WTC11 (cell line): Measurements from ENCODE around the gene KNDC1. TPM values are rescaled to one million over a fixed set of nuclear protein-coding genes. Genes with fewer than 3 reads are reported as not detected.

Source experiments
- ATAC-seq: fragments of 200-7000 bp; cut with Tn5 transposase; 2 replicates; pipeline ENCODE4 v1.10.0; 2021; ENCODE audit warnings: mild to moderate bottlenecking, moderate library complexity
- CTCF ChIA-PET: fragments of 300-600 bp; sonication (Branson Sonifier 250); formaldehyde crosslinking; loops from one replicate; lab custom pipeline; 2021; ENCODE audit warnings: antibody characterized with exemption; lab: Charles Lee
- POLR2A ChIA-PET: fragments of 350-600 bp; sonication (Branson Sonifier 250); formaldehyde crosslinking; loops from one replicate; lab custom pipeline; 2021; ENCODE audit warnings: antibody characterized with exemption; lab: Charles Lee
- DNase-seq: peaks from one replicate; pipeline ENCODE4 v3.0.0; 2021; ENCODE audit warnings: low spot score
- H3K27ac Mint-ChIP-seq: 2 replicates; pipeline ENCODE4 v1.8.0; 2021; ENCODE audit warnings: mixed read lengths
- H3K27me3 Mint-ChIP-seq: 2 replicates; pipeline ENCODE4 v1.8.0; 2021; ENCODE audit warnings: low read depth, mild to moderate bottlenecking, moderate library complexity, mixed read lengths
- H3K36me3 Mint-ChIP-seq: 2 replicates; pipeline ENCODE4 v1.8.0; 2021; ENCODE audit warnings: mixed read lengths
- H3K4me1 Mint-ChIP-seq: 2 replicates; pipeline ENCODE4 v1.8.0; 2022; ENCODE audit warnings: mixed read lengths
- H3K4me3 Mint-ChIP-seq: 2 replicates; pipeline ENCODE4 v1.8.0; 2021; ENCODE audit warnings: mild to moderate bottlenecking, moderate library complexity, mixed read lengths
- H3K9me3 Mint-ChIP-seq: 2 replicates; pipeline ENCODE4 v1.8.0; 2021; ENCODE audit warnings: mixed read lengths
- AR ChIP-seq: fragments of 250-450 bp; sonication (Bioruptor Pico); IDR thresholded peaks from 2 replicates; pipeline ENCODE4 v1.9.0; 2021; ENCODE audit warnings: mild to moderate bottlenecking
- CREB1 ChIP-seq: sonication (generic); formaldehyde crosslinking; IDR thresholded peaks from 2 replicates; pipeline ENCODE4 v1.8.0; 2023; ENCODE audit warnings: mild to moderate bottlenecking, missing genetic modification reagents
- CREM ChIP-seq: sonication (generic); formaldehyde crosslinking; IDR thresholded peaks from 2 replicates; pipeline ENCODE4 v1.8.1; 2022; ENCODE audit warnings: mild to moderate bottlenecking, missing genetic modification reagents, moderate library complexity
- E2F1 ChIP-seq: sonication (generic); formaldehyde crosslinking; IDR thresholded peaks from 2 replicates; pipeline ENCODE4 v1.8.0; 2022; ENCODE audit warnings: mild to moderate bottlenecking, missing genetic modification reagents
- E2F4 ChIP-seq: sonication (generic); formaldehyde crosslinking; IDR thresholded peaks from 2 replicates; pipeline ENCODE4 v1.8.1; 2022; ENCODE audit warnings: low read depth, mild to moderate bottlenecking, moderate library complexity, missing genetic modification reagents, borderline replicate concordance
- FOXK1 ChIP-seq: sonication (generic); formaldehyde crosslinking; IDR thresholded peaks from 2 replicates; pipeline ENCODE4 v1.8.0; 2022; ENCODE audit warnings: mild to moderate bottlenecking, moderate library complexity, missing genetic modification reagents
- GABPB1 ChIP-seq: sonication (generic); formaldehyde crosslinking; IDR thresholded peaks from 2 replicates; pipeline ENCODE4 v1.8.1; 2023; ENCODE audit warnings: mild to moderate bottlenecking, missing genetic modification reagents
- HMGA2 ChIP-seq: fragments of 250-450 bp; sonication (Bioruptor Pico); IDR thresholded peaks from 2 replicates; pipeline ENCODE4 v1.4.0; 2021; ENCODE audit warnings: mild to moderate bottlenecking, moderate library complexity
- JUN ChIP-seq: sonication (generic); formaldehyde crosslinking; IDR thresholded peaks from 2 replicates; pipeline ENCODE4 v1.8.0; 2023; ENCODE audit warnings: mild to moderate bottlenecking, missing genetic modification reagents
- NR1H2 ChIP-seq: sonication (generic); formaldehyde crosslinking; IDR thresholded peaks from 2 replicates; pipeline ENCODE4 v1.9.0; 2021; ENCODE audit warnings: mild to moderate bottlenecking, moderate library complexity, missing genetic modification reagents
- OVOL2 ChIP-seq: fragments of 250-450 bp; sonication (Bioruptor Pico); IDR thresholded peaks from 2 replicates; pipeline ENCODE4 v1.9.0; 2021; ENCODE audit warnings: mild to moderate bottlenecking, borderline replicate concordance
- PRRX2 ChIP-seq: fragments of 250-450 bp; sonication (Bioruptor Pico); IDR thresholded peaks from 2 replicates; pipeline ENCODE4 v1.8.0; 2021; ENCODE audit warnings: mild to moderate bottlenecking
- RELA ChIP-seq: sonication (generic); formaldehyde crosslinking; IDR thresholded peaks from 2 replicates; pipeline ENCODE4 v1.8.1; 2022; ENCODE audit warnings: missing genetic modification reagents, mild to moderate bottlenecking, borderline replicate concordance
- RORB ChIP-seq: fragments of 250-450 bp; sonication (Bioruptor Pico); IDR thresholded peaks from 2 replicates; pipeline ENCODE4 v1.9.0; 2021; ENCODE audit warnings: mild to moderate bottlenecking
- SMAD3 ChIP-seq: sonication (generic); formaldehyde crosslinking; IDR thresholded peaks from 2 replicates; pipeline ENCODE4 v1.8.0; 2022; ENCODE audit warnings: missing genetic modification reagents, mild to moderate bottlenecking, borderline replicate concordance
- SOX15 ChIP-seq: fragments of 250-450 bp; sonication (Bioruptor Pico); IDR thresholded peaks from 2 replicates; pipeline ENCODE4 v1.9.0; 2021; ENCODE audit warnings: mild to moderate bottlenecking
- SP1 ChIP-seq: sonication (generic); formaldehyde crosslinking; conservative IDR thresholded peaks from 2 replicates; pipeline ENCODE4 v1.8.1; 2022; ENCODE audit warnings: missing genetic modification reagents
- TCF7 ChIP-seq: sonication (generic); formaldehyde crosslinking; IDR thresholded peaks from 2 replicates; pipeline ENCODE4 v1.8.0; 2022; ENCODE audit warnings: mild to moderate bottlenecking, low read depth, missing genetic modification reagents, moderate library complexity
- TEAD1 ChIP-seq: sonication (generic); formaldehyde crosslinking; IDR thresholded peaks from 2 replicates; pipeline ENCODE4 v1.8.0; 2022; ENCODE audit warnings: mild to moderate bottlenecking, missing genetic modification reagents
- TP53 ChIP-seq: sonication (generic); formaldehyde crosslinking; IDR thresholded peaks from 2 replicates; pipeline ENCODE4 v1.8.1; 2023; ENCODE audit warnings: mild to moderate bottlenecking, missing genetic modification reagents
- ZBTB21 ChIP-seq: sonication (generic); formaldehyde crosslinking; IDR thresholded peaks from 2 replicates; pipeline ENCODE4 v1.8.1; 2023; ENCODE audit warnings: mild to moderate bottlenecking, missing genetic modification reagents, borderline replicate concordance
- ZMAT4 ChIP-seq: fragments of 250-450 bp; sonication (Bioruptor Pico); IDR thresholded peaks from 2 replicates; pipeline ENCODE4 v1.9.0; 2021; ENCODE audit warnings: mild to moderate bottlenecking
- ZNF416 ChIP-seq: fragments of 250-450 bp; sonication (Bioruptor Pico); IDR thresholded peaks from 2 replicates; pipeline ENCODE4 v1.9.0; 2021; ENCODE audit warnings: mild to moderate bottlenecking, inconsistent platforms
- ZNF423 ChIP-seq: fragments of 250-450 bp; sonication (Bioruptor Pico); IDR thresholded peaks from 2 replicates; pipeline ENCODE4 v2.1.2; 2022; ENCODE audit warnings: mild to moderate bottlenecking, moderate library complexity
- total RNA-seq: library from RNA; stranded (reverse); gene quantifications from 3 replicates; pipeline ENCODE4 v1.2.3, GENCODE V29; 2021
- TF ChIP-seq, protein P1 (sequence below): sonication (generic); formaldehyde crosslinking; IDR thresholded peaks from 2 replicates; pipeline ENCODE4 v1.8.1; 2023; ENCODE audit warnings: mild to moderate bottlenecking, missing genetic modification reagents, moderate library complexity
- TF ChIP-seq, protein P2 (sequence below): sonication (generic); formaldehyde crosslinking; conservative IDR thresholded peaks from 2 replicates; pipeline ENCODE4 v1.8.1; 2022; ENCODE audit warnings: mild to moderate bottlenecking, missing genetic modification reagents

KNDC1 gene
- total RNA-seq, 1 experiment from 2014 or later, result 26.6 TPM

- H3K9me3 Mint-ChIP-seq, result no peaks in the 10 kb centered on the region
- no peak for ATAC-seq
- no peaks in the 10 kb centered on the region for H3K4me1 Mint-ChIP-seq
- no peaks in the 10 kb centered on the region for H3K27me3 Mint-ChIP-seq
- no peak for DNase-seq
- ChIA-PET CTCF (no interaction called here), POLR2A (no interaction called here)
- no peaks in the 10 kb centered on the region for H3K36me3 Mint-ChIP-seq
- H3K27ac Mint-ChIP-seq, result no peak overlapping the region
- no peak for TF ChIP-seq TEAD1
- no peak for TF ChIP-seq SMAD3 (CRISPR knock-in tag)
- TF ChIP-seq CREB1 (CRISPR knock-in tag), result no peak
- H3K4me3 Mint-ChIP-seq, result no peak overlapping the region
Observed at GRCh38 chr10:133204226-133205015, 44.4 kb downstream of the KNDC1 start.

GRCh38 chr10:133205146-133205545, 45.1 kb downstream of the KNDC1 start:
- no peak for ATAC-seq
- CTCF ChIA-PET, result no interaction called here
- H3K9me3 Mint-ChIP-seq, result no peaks in the 10 kb centered on the region
- no peaks in the 10 kb centered on the region for H3K36me3 Mint-ChIP-seq
- no peak overlapping the region for H3K27ac Mint-ChIP-seq
- H3K27me3 Mint-ChIP-seq, result no peaks in the 10 kb centered on the region
- TF ChIP-seq, protein P1, sequence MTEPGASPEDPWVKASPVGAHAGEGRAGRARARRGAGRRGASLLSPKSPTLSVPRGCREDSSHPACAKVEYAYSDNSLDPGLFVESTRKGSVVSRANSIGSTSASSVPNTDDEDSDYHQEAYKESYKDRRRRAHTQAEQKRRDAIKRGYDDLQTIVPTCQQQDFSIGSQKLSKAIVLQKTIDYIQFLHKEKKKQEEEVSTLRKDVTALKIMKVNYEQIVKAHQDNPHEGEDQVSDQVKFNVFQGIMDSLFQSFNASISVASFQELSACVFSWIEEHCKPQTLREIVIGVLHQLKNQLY, result no peak
- TF ChIP-seq CREM (CRISPR knock-in tag) (no peak), ZNF423 (CRISPR knock-in tag) (no peak), HMGA2 (CRISPR knock-in tag) (no peak), ZBTB21 (CRISPR knock-in tag) (no peak), TP53 (CRISPR knock-in tag) (no peak), SOX15 (CRISPR knock-in tag) (no peak), ZNF416 (no peak), FOXK1 (CRISPR knock-in tag) (no peak), JUN (no peak), RELA (CRISPR knock-in tag) (no peak), RORB (CRISPR knock-in tag) (no peak), PRRX2 (CRISPR knock-in tag) (no peak), SP1 (no peak), ZMAT4 (CRISPR knock-in tag) (no peak)
- TF ChIP-seq, protein P2, sequence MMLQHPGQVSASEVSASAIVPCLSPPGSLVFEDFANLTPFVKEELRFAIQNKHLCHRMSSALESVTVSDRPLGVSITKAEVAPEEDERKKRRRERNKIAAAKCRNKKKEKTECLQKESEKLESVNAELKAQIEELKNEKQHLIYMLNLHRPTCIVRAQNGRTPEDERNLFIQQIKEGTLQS, result no peak
- POLR2A ChIA-PET, result no interaction called here
- no peak overlapping the region for H3K4me3 Mint-ChIP-seq
- H3K4me1 Mint-ChIP-seq, result no peaks in the 10 kb centered on the region
- no peak for DNase-seq

DNA sequence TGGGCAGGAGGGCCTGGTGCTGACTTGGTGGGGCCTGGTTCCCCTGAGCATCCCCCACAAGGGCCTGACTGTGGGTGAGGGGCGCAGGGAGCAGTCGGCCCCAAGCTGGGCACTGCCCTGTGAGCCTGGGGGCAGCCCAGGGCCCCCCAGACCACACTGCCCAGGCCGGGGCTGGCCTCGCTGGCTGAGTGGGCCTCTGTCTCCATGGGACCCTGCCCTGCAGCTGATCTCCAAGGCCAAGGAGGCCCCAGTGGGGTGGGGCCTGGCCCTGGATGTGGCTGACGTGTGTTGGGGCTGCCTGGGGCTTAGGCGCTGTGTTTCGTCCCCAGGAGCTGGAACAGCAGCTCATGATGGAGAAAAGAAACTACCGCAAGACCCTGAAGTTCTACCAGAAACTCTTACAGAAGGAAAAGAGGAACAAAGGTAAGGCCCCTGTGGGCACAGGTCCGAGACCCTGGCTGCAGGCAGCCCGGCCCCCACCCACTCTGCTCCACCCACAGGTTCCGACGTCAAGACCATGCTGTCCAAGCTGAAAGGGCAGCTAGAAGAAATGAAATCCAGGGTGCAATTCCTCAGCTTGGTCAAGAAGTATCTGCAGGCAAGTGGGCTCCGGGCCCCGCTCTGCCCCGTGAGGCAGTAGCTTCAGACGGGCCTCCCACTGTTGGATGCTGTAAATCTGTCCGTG, 46.5 kb downstream of the KNDC1 start:
- TF ChIP-seq OVOL2 (CRISPR knock-in tag) (no peak), TCF7 (CRISPR knock-in tag) (no peak), E2F1 (CRISPR knock-in tag) (no peak), RORB (CRISPR knock-in tag) (no peak), CREB1 (CRISPR knock-in tag) (no peak), AR (CRISPR knock-in tag) (no peak), GABPB1 (no peak), NR1H2 (no peak), E2F4 (CRISPR knock-in tag) (no peak)
- TF ChIP-seq, all 79 proteins: peak for 0
- Mint-ChIP-seq H3K4me1 (no peaks in the 10 kb centered on the region), H3K27me3 (no peaks in the 10 kb centered on the region), H3K4me3 (no peak overlapping the region), H3K36me3 (no peaks in the 10 kb centered on the region), H3K9me3 (no peaks in the 10 kb centered on the region), H3K27ac (peak overlapping the region; percentile 19; the same call in 1 of the 2 replicates)
- ChIA-PET POLR2A (no interaction called here), CTCF (interaction anchor here (1.7 to 2.0 kb wide), 2 partner anchors 9 to 10 kb away, joined by 3 to 7 read pairs; no protein-coding TSS in a partner anchor)
- DNase-seq (no peak), ATAC-seq (no peak)
